Esophagus muscularis mucosa (tissue), 4 donors: ENCODE results near the gene ADORA1. TPM values are rescaled to one million over a fixed set of nuclear protein-coding genes. Genes with fewer than 3 reads are reported as not detected.

Source experiments
- DNase-seq: peaks from one replicate; pipeline ENCODE4 v3.0.0-alpha.2; 2017; ENCODE audit errors: extremely low spot score
- H3K27ac ChIP-seq, 4 donors: fragments of 200-600 bp; sonication (generic); replicated peaks in 1 of 4; 1 replicate in 3 of 4; 2 replicates in 1 of 4; pipeline ENCODE4 v1.5.1; 2016 to 2019; ENCODE audit warnings: mild to moderate bottlenecking in 1 of 4
- H3K27me3 ChIP-seq, 4 donors: fragments of 200-600 bp; sonication (generic); one replicate each; pipeline versions ENCODE4 v1.5.1 to v1.6.0; 2016 to 2019
- H3K36me3 ChIP-seq, 4 donors: fragments of 200-600 bp; sonication (generic); one replicate each; pipeline ENCODE4 v1.5.1; 2016 to 2019
- H3K4me1 ChIP-seq, 4 donors: fragments of 200-600 bp; sonication (generic); one replicate each; pipeline ENCODE4 v1.5.1; 2016 to 2019
- H3K4me3 ChIP-seq, 4 donors: fragments of 200-600 bp; sonication (generic); 1 replicate in 2 of 4; 2 replicates in 2 of 4; pipeline ENCODE4 v1.5.1; 2016 to 2019; ENCODE audit warnings: mild to moderate bottlenecking in 4 of 4, moderate library complexity in 1 of 4
- H3K9me3 ChIP-seq, 4 donors: fragments of 200-600 bp; sonication (generic); 1 replicate in 3 of 4; 2 replicates in 1 of 4; pipeline ENCODE4 v1.5.1; 2016 to 2019
- EP300 ChIP-seq: sonication (generic); formaldehyde crosslinking; IDR thresholded peaks from one replicate; pipeline ENCODE4 v1.6.1; 2017; ENCODE audit warnings: antibody characterized with exemption
- POLR2A ChIP-seq: fragments of 450-650 bp; IDR thresholded peaks from one replicate; pipeline ENCODE4 v1.6.1; 2017; ENCODE audit warnings: antibody characterized with exemption, moderate library complexity, mild to moderate bottlenecking, low read depth
- POLR2AphosphoS5 ChIP-seq, 2 donors: sonication (generic); formaldehyde crosslinking; IDR thresholded peaks; one replicate each; pipeline ENCODE4 v1.6.1; 2017; ENCODE audit warnings: antibody characterized with exemption in 2 of 2
- WGBS: methylation state at CpG from one replicate; pipeline ENCODE4 v1.1.5; 2018; 5-methylcytosine and 5-hydroxymethylcytosine counted together
- intact Hi-C: fragments of 100-400 bp; cut with DNase I; formaldehyde crosslinking; loops from one replicate; pipeline ENCODE4 v1.15.1; 2023
- total RNA-seq, 4 donors: library from RNA; depleted of rRNA; stranded (reverse); fragments of >200 nt; gene quantifications; one replicate each; pipeline versions ENCODE4 v1.1.0 to v1.2.1, GENCODE V29; 2016
- TF ChIP-seq, protein P1 (sequence below), 3 experiments: fragments of 200-600 bp in 2 of 3; fragments of 450-650 bp in 1 of 3; sonication (generic) in 2 of 3; IDR thresholded peaks; one replicate each; pipeline ENCODE4 v1.5.1; 2017 to 2019; ENCODE audit warnings: antibody characterized with exemption in 3 of 3, mild to moderate bottlenecking in 2 of 3, moderate library complexity in 1 of 3

Gene ADORA1
- total RNA-seq, 4 donors from 2014 or later = 0.34 to 1.7 (median 0.80) TPM

DNA sequence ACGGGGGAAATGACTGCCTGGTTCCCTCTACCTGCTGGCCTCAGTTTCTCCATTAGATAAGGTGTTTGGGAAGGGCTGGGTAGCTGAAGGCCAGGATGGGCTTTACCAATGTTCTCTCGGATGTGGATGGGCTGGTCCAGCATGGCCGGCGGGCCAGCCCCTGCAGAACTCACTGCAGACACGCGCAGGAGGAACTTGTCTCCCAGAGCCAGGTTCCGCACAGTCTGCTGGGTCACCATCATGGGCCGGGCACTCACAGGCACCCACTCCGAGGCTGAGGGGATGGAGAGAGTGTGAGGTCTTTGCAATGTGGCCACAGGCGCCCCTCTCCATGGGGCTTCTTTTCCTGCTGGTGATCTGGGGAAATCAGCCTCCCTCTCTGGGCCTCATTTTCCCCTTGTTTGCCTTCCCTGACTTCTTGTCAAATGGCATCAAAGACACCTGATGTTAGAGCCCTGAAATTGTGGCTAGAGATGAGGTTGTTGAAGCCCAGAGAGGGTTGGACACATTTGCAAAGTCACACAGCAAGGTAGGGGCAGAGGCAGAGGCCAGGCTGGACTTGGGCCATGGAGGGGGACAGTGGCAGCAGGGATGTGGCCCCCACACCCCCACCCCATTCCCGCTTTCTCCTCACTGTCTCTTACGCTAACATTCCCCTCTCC, 46.9 kb downstream of the ADORA1 start:
- intact Hi-C loops = loop anchor here (5.0 kb wide), 1 partner anchor 57 kb away; no protein-coding TSS in a partner anchor
- Histone ChIP-seq H3K4me3 (no peak overlapping the region), H3K27me3 (peaks cover 0 to 12% (median 0%) of the 10 kb centered on the region in 4 donors), H3K27ac (no peak overlapping the region), H3K9me3 (no peaks in the 10 kb centered on the region), H3K36me3 (no peaks in the 10 kb centered on the region), H3K4me1 (peaks cover 0 to 7% (median 0%) of the 10 kb centered on the region in 4 donors)
- no peak for DNase-seq
- 84% methylated on average over 4 of the region's 12 CpGs for WGBS
- TF ChIP-seq EP300 (no peak), POLR2A (no peak), POLR2AphosphoS5 (IDR thresholded peaks at IDR 0.05) (no peak)
- TF ChIP-seq, protein P1, sequence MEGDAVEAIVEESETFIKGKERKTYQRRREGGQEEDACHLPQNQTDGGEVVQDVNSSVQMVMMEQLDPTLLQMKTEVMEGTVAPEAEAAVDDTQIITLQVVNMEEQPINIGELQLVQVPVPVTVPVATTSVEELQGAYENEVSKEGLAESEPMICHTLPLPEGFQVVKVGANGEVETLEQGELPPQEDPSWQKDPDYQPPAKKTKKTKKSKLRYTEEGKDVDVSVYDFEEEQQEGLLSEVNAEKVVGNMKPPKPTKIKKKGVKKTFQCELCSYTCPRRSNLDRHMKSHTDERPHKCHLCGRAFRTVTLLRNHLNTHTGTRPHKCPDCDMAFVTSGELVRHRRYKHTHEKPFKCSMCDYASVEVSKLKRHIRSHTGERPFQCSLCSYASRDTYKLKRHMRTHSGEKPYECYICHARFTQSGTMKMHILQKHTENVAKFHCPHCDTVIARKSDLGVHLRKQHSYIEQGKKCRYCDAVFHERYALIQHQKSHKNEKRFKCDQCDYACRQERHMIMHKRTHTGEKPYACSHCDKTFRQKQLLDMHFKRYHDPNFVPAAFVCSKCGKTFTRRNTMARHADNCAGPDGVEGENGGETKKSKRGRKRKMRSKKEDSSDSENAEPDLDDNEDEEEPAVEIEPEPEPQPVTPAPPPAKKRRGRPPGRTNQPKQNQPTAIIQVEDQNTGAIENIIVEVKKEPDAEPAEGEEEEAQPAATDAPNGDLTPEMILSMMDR (IDR thresholded peaks at IDR 0.05) = no peak

DNA sequence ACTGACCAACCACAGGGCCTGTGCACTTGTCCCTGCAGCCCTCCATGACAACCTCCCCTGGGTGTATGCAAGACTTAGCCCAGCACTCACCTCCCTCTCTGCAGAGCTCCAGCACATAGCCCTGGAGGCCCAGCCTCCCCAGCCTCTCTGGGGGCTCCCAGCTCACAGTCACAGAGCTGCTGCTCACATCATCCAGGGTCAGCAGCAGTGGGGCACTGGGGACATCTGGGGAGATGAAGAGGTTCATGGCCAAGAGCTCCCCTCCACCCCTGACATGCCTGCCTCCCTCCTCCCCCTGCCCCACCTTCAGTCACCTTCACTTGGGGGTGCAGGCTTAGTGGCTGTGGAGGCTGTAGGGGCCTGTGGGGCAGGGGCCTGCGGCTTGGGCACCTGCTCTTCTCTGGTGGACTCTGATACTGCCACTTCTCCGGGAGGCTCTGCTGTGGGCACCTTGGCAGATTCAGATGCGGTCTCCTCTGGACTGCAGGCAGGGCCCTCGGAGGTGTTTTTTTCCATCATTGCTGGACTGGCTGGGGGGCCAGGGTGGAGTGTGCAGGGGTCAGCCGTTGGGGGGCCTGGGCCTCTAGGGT, 47.8 kb downstream of the ADORA1 start, which contains the start of gene MYBPH:
Gene MYBPH (minus strand): TSS at position 590 of the 590 bp plus-strand sequence. CDS start 71 bp downstream, at position 519.
- 80% methylated on average over 2 of the region's 5 CpGs for WGBS
- peaks cover 0 to 12% (median 0%) of the 10 kb centered on the region in 4 donors for H3K27me3 ChIP-seq
- peaks cover 0 to 7% (median 0%) of the 10 kb centered on the region in 4 donors for H3K4me1 ChIP-seq
- intact Hi-C loops = no loop called here
- H3K27ac ChIP-seq = no peak within 1 kb of the TSS
- no peaks in the 10 kb centered on the region for H3K9me3 ChIP-seq
- TF ChIP-seq, protein P1 (IDR thresholded peaks at IDR 0.05) = no peak
- no peak for TF ChIP-seq EP300
- no peak for TF ChIP-seq POLR2AphosphoS5 (IDR thresholded peaks at IDR 0.05)
- TF ChIP-seq POLR2A = no peak
- DNase-seq = no peak
- no peaks in the 10 kb centered on the region for H3K36me3 ChIP-seq
- no peak within 1 kb of the TSS for H3K4me3 ChIP-seq

DNA sequence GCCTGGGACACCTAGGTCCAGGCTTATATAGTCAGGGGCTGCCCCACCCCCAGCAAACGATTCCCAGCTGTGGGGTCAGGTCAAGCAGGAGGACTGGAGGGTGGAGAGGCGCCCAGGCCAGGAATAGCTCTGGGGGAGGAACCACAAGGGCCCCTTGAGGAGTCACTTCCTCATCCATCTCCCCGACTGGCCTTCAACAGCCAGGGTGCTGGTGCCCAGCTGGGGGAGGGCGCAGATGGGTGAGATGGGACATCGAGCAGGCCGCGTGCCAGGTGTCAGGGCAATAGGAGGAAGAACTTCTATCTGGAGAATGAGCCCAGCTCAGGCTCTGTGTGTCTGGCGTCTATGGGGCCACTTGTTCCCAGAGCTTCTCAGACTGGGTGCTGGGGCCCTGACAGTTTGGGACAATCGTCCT, 48.3 kb downstream of the ADORA1 start:
- TF ChIP-seq, protein P1 (IDR thresholded peaks at IDR 0.05) = no peak
- TF ChIP-seq EP300 = no peak
- no peak for DNase-seq
- 67% methylated on average over 5 of the region's 9 CpGs for WGBS
- Histone ChIP-seq H3K27me3 (peaks cover 0 to 12% (median 0%) of the 10 kb centered on the region in 4 donors), H3K4me1 (peaks cover 0 to 7% (median 0%) of the 10 kb centered on the region in 4 donors), H3K27ac (no peak overlapping the region), H3K36me3 (no peaks in the 10 kb centered on the region), H3K4me3 (no peak overlapping the region), H3K9me3 (no peaks in the 10 kb centered on the region)
- intact Hi-C loops = no loop called here

DNA sequence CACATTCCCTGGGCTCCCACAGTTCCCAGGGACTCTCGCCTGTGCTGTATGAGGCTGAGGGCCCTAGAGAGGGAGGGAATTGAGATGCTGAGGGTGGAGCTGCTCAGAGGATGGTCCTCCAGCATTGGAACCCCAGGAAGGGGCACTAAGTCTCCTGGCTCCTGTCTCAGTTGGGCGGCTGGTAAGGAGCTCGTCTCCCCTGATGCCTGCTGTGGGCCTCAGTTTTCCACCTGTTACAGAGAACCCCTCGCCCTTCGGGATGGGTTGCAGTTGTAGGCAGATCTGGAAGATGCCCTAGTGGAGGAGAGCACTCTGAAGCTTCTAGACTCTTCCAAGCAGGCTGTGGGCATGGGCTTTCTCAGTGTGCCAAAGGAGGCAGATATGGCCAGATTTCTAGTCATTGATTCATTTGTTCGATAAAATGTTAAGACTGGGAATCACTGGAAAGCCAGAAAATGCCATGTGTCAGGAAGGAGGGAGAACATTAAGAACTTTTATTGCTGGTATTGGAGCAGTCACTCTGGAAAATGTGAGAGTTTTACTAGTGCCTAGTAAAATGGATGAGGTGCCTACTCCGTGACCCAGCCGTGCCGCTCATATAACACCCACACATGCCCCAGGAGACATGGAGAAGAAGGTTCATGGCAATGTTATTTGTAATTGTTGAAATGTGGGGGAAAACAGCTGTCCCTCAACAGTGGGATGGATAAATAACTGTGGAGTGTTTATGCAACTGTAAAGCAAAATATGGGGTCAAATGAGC, 48.9 kb downstream of the ADORA1 start:
- Histone ChIP-seq H3K36me3 (no peaks in the 10 kb centered on the region), H3K27me3 (peaks cover 0 to 12% (median 0%) of the 10 kb centered on the region in 4 donors), H3K4me3 (no peak overlapping the region), H3K4me1 (peaks cover 0 to 7% (median 0%) of the 10 kb centered on the region in 4 donors), H3K27ac (no peak overlapping the region), H3K9me3 (no peaks in the 10 kb centered on the region)
- WGBS = 88% methylated on average over 7 of the region's 9 CpGs
- TF ChIP-seq EP300 (no peak), POLR2AphosphoS5 (IDR thresholded peaks at IDR 0.05) (no peak), POLR2A (no peak)
- TF ChIP-seq, protein P1 (IDR thresholded peaks at IDR 0.05) = no peak
- intact Hi-C loops = no loop called here
- DNase-seq = no peak
